ENCODE measurements around the gene DGKI.

The DGKI gene

DNA sequence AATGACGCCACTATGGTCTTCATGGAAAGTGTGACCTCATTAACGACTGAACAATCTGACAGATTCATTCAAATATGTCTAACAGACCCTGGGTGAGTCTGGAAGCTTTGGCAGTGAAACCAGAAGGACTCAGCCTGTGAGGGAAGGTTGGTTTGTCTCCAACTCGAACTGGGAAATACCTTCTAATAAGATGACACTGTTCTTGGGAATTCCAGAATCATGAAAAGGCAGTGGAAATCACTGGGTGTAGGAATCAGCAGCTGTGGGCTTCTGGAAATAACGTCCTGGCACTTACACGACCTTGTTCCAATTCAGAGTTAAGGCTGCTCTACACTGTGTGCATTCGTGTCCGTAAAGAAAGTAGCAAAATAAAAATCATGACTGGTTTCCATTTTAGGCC, 75.1 kb downstream of the DGKI start:
- H3K4me2 ChIP-seq (ENCODE audit: low read length): no peak overlapping the region
- H4K20me1 ChIP-seq (ENCODE audit: control insufficient read depth, insufficient read depth, low read depth, low read length): no peaks in the 10 kb centered on the region
- H3K9me3 ChIP-seq (ENCODE audit: control insufficient read depth, insufficient read depth, low read length): no peaks in the 10 kb centered on the region
- no peak overlapping the region for H3K27ac ChIP-seq (ENCODE audit: low read depth, low read length)
- H3F3A ChIP-seq (ENCODE audit: control insufficient read depth, insufficient read depth): no peaks in the 10 kb centered on the region
- H3K79me2 ChIP-seq (ENCODE audit: control insufficient read depth, low read length): no peaks in the 10 kb centered on the region
- no peaks in the 10 kb centered on the region for H3K4me1 ChIP-seq (ENCODE audit: control insufficient read depth, low read length)
- H3K9me2 ChIP-seq (replicated peaks; ENCODE audit: control insufficient read depth, low read length): no peaks in the 10 kb centered on the region
- H3K4me3 ChIP-seq (ENCODE audit: low read length): no peak overlapping the region
- H3K36me3 ChIP-seq (ENCODE audit: control insufficient read depth, low read length): no peaks in the 10 kb centered on the region
- no peaks in the 10 kb centered on the region for H3K27me3 ChIP-seq (ENCODE audit: control insufficient read depth, low read length)
- TF ChIP-seq CTCF (IDR thresholded peaks at IDR 0.05; ENCODE audit: low read depth, low read length, poor library complexity, severe bottlenecking) (no peak), EZH2phosphoT487 (IDR thresholded peaks at IDR 0.05; ENCODE audit: borderline replicate concordance, low read length) (no peak)

DNA sequence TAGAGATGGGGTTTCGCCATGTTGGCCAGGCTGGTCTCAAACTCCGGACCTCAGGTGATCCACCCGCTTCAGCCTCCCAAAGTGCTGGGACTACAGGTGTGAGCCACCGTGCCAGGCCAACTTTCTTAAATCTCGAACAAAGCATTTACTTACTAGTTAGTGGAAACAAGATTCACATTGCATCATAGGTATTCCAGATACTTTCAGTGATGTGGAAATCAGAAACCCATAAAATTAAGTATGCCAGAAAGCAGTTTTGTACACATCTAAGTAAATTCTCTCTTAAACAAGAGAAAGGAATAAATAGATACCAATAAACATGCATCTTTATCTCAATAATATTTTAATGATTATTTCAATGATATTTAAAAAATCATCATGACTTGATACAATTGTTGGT, 75.5 kb downstream of the DGKI start:
- Histone ChIP-seq H3K4me2 (ENCODE audit: low read length) (no peak overlapping the region), H3K36me3 (ENCODE audit: control insufficient read depth, low read length) (no peaks in the 10 kb centered on the region), H3K27me3 (ENCODE audit: control insufficient read depth, low read length) (no peaks in the 10 kb centered on the region), H3K4me1 (ENCODE audit: control insufficient read depth, low read length) (no peaks in the 10 kb centered on the region), H3K4me3 (ENCODE audit: low read length) (no peak overlapping the region), H3K79me2 (ENCODE audit: control insufficient read depth, low read length) (no peaks in the 10 kb centered on the region), H3K9me3 (ENCODE audit: control insufficient read depth, insufficient read depth, low read length) (no peaks in the 10 kb centered on the region), H3K9me2 (replicated peaks; ENCODE audit: control insufficient read depth, low read length) (no peaks in the 10 kb centered on the region), H4K20me1 (ENCODE audit: control insufficient read depth, insufficient read depth, low read depth, low read length) (no peaks in the 10 kb centered on the region), H3K27ac (ENCODE audit: low read depth, low read length) (no peak overlapping the region), H3F3A (ENCODE audit: control insufficient read depth, insufficient read depth) (no peaks in the 10 kb centered on the region)
- no peak for TF ChIP-seq CTCF (IDR thresholded peaks at IDR 0.05; ENCODE audit: low read depth, low read length, poor library complexity, severe bottlenecking)
- no peak for TF ChIP-seq EZH2phosphoT487 (IDR thresholded peaks at IDR 0.05; ENCODE audit: borderline replicate concordance, low read length)

GRCh38 chr7:137768366-137768765, 78.4 kb downstream of the DGKI start:
- no peaks in the 10 kb centered on the region for H3K36me3 ChIP-seq (ENCODE audit: control insufficient read depth, low read length)
- no peaks in the 10 kb centered on the region for H3K9me3 ChIP-seq (ENCODE audit: control insufficient read depth, insufficient read depth, low read length)
- no peaks in the 10 kb centered on the region for H3K9me2 ChIP-seq (replicated peaks; ENCODE audit: control insufficient read depth, low read length)
- H3K27ac ChIP-seq (ENCODE audit: low read depth, low read length): no peak overlapping the region
- H3K4me1 ChIP-seq (ENCODE audit: control insufficient read depth, low read length): no peaks in the 10 kb centered on the region
- H3K27me3 ChIP-seq (ENCODE audit: control insufficient read depth, low read length): no peaks in the 10 kb centered on the region
- no peaks in the 10 kb centered on the region for H4K20me1 ChIP-seq (ENCODE audit: control insufficient read depth, insufficient read depth, low read depth, low read length)
- no peak overlapping the region for H3K4me3 ChIP-seq (ENCODE audit: low read length)
- no peaks in the 10 kb centered on the region for H3F3A ChIP-seq (ENCODE audit: control insufficient read depth, insufficient read depth)
- TF ChIP-seq EZH2phosphoT487 (IDR thresholded peaks at IDR 0.05; ENCODE audit: borderline replicate concordance, low read length): no peak
- TF ChIP-seq CTCF (IDR thresholded peaks at IDR 0.05; ENCODE audit: low read depth, low read length, poor library complexity, severe bottlenecking): no peak
- no peak overlapping the region for H3K4me2 ChIP-seq (ENCODE audit: low read length)
- no peaks in the 10 kb centered on the region for H3K79me2 ChIP-seq (ENCODE audit: control insufficient read depth, low read length)

DNA sequence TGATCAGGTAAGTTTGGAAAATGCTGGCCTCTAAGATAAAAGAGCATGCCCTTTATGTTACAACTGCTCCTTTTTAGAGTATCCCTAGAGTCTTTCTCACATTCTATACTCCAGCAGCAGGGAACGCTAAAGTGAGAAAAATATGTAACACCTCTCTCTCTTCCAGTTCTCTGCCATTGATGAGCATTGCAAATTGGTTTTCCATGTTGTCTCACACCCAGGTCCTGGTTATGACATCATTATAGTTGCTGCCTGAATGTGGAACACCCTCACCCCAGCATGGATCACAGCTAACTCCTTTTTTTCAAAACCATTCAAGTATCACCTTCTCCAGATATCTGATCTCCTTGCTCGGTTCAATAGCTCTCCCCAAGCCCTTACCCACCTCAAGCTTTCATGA, 84.4 kb downstream of the DGKI start:
- no peak for TF ChIP-seq CTCF (IDR thresholded peaks at IDR 0.05; ENCODE audit: low read depth, low read length, poor library complexity, severe bottlenecking)
- no peak for TF ChIP-seq EZH2phosphoT487 (IDR thresholded peaks at IDR 0.05; ENCODE audit: borderline replicate concordance, low read length)
- H3K36me3 ChIP-seq (ENCODE audit: control insufficient read depth, low read length): no peaks in the 10 kb centered on the region
- no peaks in the 10 kb centered on the region for H3F3A ChIP-seq (ENCODE audit: control insufficient read depth, insufficient read depth)
- H3K79me2 ChIP-seq (ENCODE audit: control insufficient read depth, low read length): no peaks in the 10 kb centered on the region
- H3K27ac ChIP-seq (ENCODE audit: low read depth, low read length): no peak overlapping the region
- no peak overlapping the region for H3K4me2 ChIP-seq (ENCODE audit: low read length)
- no peaks in the 10 kb centered on the region for H3K9me3 ChIP-seq (ENCODE audit: control insufficient read depth, insufficient read depth, low read length)
- H3K4me3 ChIP-seq (ENCODE audit: low read length): no peak overlapping the region
- H3K9me2 ChIP-seq (replicated peaks; ENCODE audit: control insufficient read depth, low read length): no peaks in the 10 kb centered on the region
- no peaks in the 10 kb centered on the region for H3K27me3 ChIP-seq (ENCODE audit: control insufficient read depth, low read length)
- H4K20me1 ChIP-seq (ENCODE audit: control insufficient read depth, insufficient read depth, low read depth, low read length): no peaks in the 10 kb centered on the region
- H3K4me1 ChIP-seq (ENCODE audit: control insufficient read depth, low read length): no peaks in the 10 kb centered on the region
